GM21515 (cell line): Measurements from ENCODE around the gene PPP3R2.
"Not testable (repeated sequence)": the region's sequence is repeated elsewhere in the genome, so short reads cannot be mapped to it uniquely, and the experiment has no call there.

Source experiments
- ATAC-seq: cut with Tn5 transposase; IDR thresholded peaks from one replicate; pipeline ENCODE4 v1.9.1; 2021; ENCODE audit not compliant: unreplicated experiment

Gene PPP3R2

GRCh38 chr9:101590074-101590473 is 4.7 kb downstream of the PPP3R2 start:
- not testable (repeated sequence) for ATAC-seq

GRCh38 chr9:101587332-101588043 is 7.3 kb downstream of the PPP3R2 start:
- no peak for ATAC-seq

- ATAC-seq: peak; percentile 85
Measured at GRCh38 chr9:101586651-101587050, 8.1 kb downstream of the PPP3R2 start.

GRCh38 chr9:101585740-101586139 is 9.0 kb downstream of the PPP3R2 start:
- no peak for ATAC-seq

GRCh38 chr9:101582553-101582952 is 12.2 kb downstream of the PPP3R2 start:
- ATAC-seq: no peak

GRCh38 chr9:101579711-101580545 is 14.8 kb downstream of the PPP3R2 start:
- no peak for ATAC-seq

GRCh38 chr9:101578378-101578777 is 16.4 kb downstream of the PPP3R2 start:
- ATAC-seq: no peak

GRCh38 chr9:101574731-101575333 is 19.9 kb downstream of the PPP3R2 start:
- ATAC-seq: no peak

- no peak for ATAC-seq
Measured at GRCh38 chr9:101572316-101572715, 22.5 kb downstream of the PPP3R2 start.

- ATAC-seq: no peak
Measured at GRCh38 chr9:101571114-101571513, 23.7 kb downstream of the PPP3R2 start.

- ATAC-seq: no peak
Measured at GRCh38 chr9:101569741-101570501, 24.8 kb downstream of the PPP3R2 start.

GRCh38 chr9:101567725-101568350 is 26.9 kb downstream of the PPP3R2 start:
- no peak for ATAC-seq

- ATAC-seq: peak; percentile 55
Measured at GRCh38 chr9:101566904-101567724, 27.7 kb downstream of the PPP3R2 start.

GRCh38 chr9:101564252-101564651 is 30.5 kb downstream of the PPP3R2 start:
- no peak for ATAC-seq

GRCh38 chr9:101562966-101563365 is 31.8 kb downstream of the PPP3R2 start:
- ATAC-seq: no peak

- ATAC-seq: no peak
Measured at GRCh38 chr9:101561740-101562139, 33.0 kb downstream of the PPP3R2 start.

GRCh38 chr9:101549472-101550098 is 45.2 kb downstream of the PPP3R2 start:
- ATAC-seq: not testable (repeated sequence)

GRCh38 chr9:101543098-101543735 is 51.6 kb downstream of the PPP3R2 start:
- no peak for ATAC-seq
